Nephron progenitor cell (in vitro differentiated cells): ENCODE results near the gene TRPC4AP.
A peak's percentile ranks its signal among the peaks of the same experiment; 100 is the strongest.

Source experiments
- DNase-seq: peaks from one replicate; pipeline ENCODE4 v3.0.0; 2021
- H3K27ac Mint-ChIP-seq: 2 replicates; pipeline ENCODE4 v1.8.0; 2021; ENCODE audit warnings: mild to moderate bottlenecking, moderate library complexity, mixed read lengths
- H3K27me3 Mint-ChIP-seq: 2 replicates; pipeline ENCODE4 v1.8.0; 2021; ENCODE audit warnings: mild to moderate bottlenecking, low read depth, mixed read lengths; ENCODE audit not compliant: poor library complexity
- H3K36me3 Mint-ChIP-seq: 2 replicates; pipeline ENCODE4 v1.8.0; 2021; ENCODE audit warnings: low read depth, mixed read lengths
- H3K4me1 Mint-ChIP-seq: 2 replicates; pipeline ENCODE4 v1.8.0; 2021; ENCODE audit warnings: mixed read lengths
- H3K4me3 Mint-ChIP-seq: 2 replicates; pipeline ENCODE4 v1.8.0; 2021; ENCODE audit warnings: mild to moderate bottlenecking, moderate library complexity, mixed read lengths
- H3K9me3 Mint-ChIP-seq: 2 replicates; pipeline ENCODE4 v1.8.0; 2021; ENCODE audit warnings: mild to moderate bottlenecking, moderate library complexity, mixed read lengths
- TF ChIP-seq, protein P1 (sequence below): fragments of 200-600 bp; sonication (generic); IDR thresholded peaks from 2 replicates; pipeline ENCODE4 v1.5.0; 2021; ENCODE audit warnings: antibody characterized with exemption

Gene TRPC4AP

DNA sequence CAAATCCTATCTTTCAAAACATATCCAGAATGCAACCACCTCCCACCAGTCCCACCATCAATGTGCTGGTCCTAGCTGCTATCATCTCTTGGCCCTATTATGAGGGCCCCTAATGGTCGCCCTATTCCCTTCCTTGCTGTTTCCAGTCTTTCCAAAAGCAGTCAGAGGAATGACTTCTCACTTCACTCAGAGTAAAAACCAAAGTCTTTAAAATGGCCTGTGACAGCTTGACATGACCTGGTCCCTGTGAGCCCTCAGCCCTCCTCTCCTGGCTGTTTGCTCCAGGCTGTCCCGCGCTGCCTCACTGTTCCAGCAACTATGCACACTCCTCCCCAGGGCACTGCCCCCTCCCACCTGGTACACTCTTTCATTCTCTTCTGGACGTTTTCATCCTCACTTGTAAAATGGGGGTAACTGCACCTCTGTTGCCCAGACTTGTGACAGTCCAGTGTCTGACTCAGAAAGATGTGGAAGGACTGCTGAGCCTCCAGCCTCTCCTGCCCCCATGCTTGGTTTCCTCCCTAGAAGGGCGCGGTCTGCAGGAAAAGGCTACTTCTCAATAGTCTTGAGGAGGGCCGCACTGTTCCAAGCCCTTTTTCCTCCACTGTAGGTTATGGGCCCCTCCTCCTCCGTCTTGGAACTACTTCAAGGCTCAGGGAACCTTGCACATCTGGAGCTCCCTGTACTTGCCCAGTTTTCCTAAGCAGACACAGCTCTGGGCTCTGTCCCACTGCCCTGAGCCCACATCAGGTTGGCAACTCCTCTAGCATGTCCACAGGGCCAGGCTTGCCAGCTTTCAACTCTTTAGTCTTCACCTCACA, 72.3 kb downstream of the TRPC4AP start:
- Mint-ChIP-seq H3K4me1 (peaks cover 11% of the 10 kb centered on the region), H3K36me3 (peaks cover 52% of the 10 kb centered on the region), H3K4me3 (no peak overlapping the region), H3K27ac (peak overlapping the region; percentile 50), H3K9me3 (no peaks in the 10 kb centered on the region), H3K27me3 (peaks cover 2% of the 10 kb centered on the region)
- DNase-seq, result no peak
- TF ChIP-seq, protein P1, sequence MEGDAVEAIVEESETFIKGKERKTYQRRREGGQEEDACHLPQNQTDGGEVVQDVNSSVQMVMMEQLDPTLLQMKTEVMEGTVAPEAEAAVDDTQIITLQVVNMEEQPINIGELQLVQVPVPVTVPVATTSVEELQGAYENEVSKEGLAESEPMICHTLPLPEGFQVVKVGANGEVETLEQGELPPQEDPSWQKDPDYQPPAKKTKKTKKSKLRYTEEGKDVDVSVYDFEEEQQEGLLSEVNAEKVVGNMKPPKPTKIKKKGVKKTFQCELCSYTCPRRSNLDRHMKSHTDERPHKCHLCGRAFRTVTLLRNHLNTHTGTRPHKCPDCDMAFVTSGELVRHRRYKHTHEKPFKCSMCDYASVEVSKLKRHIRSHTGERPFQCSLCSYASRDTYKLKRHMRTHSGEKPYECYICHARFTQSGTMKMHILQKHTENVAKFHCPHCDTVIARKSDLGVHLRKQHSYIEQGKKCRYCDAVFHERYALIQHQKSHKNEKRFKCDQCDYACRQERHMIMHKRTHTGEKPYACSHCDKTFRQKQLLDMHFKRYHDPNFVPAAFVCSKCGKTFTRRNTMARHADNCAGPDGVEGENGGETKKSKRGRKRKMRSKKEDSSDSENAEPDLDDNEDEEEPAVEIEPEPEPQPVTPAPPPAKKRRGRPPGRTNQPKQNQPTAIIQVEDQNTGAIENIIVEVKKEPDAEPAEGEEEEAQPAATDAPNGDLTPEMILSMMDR, result no peak

DNA sequence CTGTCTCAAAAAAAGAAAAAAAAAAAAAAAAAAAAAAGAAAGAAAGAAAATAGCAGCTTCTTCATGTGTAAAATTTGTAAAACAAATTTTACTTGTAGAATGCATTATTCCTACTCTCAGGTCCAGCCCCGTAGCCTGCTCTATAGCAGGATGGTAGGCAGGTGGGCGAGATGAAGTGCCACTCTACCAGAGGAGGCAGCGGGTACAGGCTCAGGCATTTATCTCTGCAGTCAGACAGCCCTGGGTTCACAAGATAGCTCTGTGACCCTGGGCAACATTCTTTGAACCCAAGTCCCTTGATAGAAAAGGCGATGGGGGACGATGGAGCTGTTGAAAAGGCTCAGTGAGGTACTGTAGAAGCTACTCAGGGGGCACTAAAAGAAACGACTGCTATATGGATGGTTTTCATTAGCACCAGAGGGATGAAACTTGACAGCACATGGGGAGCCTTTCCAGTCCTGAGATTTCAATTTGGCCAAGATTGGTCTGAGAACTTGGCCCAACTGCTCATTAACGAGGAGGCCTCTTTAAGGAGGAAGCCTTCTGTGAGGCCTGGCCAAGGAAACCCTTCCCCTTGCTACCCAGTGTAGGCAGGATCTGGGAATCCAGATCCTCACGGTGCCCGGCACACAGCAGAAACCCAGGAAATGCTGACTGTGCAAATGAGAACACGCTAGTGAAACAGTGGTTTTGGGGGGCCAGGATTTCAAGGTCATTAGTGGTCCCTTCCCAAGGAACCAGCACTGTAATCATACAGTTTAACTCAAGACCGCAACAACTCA, 73.8 kb downstream of the TRPC4AP start:
- Mint-ChIP-seq H3K4me3 (no peak overlapping the region), H3K36me3 (peaks cover 56% of the 10 kb centered on the region), H3K4me1 (peaks cover 23% of the 10 kb centered on the region), H3K27ac (no peak overlapping the region), H3K27me3 (no peaks in the 10 kb centered on the region), H3K9me3 (no peaks in the 10 kb centered on the region)
- DNase-seq, result no peak
- TF ChIP-seq, protein P1, result no peak

DNA sequence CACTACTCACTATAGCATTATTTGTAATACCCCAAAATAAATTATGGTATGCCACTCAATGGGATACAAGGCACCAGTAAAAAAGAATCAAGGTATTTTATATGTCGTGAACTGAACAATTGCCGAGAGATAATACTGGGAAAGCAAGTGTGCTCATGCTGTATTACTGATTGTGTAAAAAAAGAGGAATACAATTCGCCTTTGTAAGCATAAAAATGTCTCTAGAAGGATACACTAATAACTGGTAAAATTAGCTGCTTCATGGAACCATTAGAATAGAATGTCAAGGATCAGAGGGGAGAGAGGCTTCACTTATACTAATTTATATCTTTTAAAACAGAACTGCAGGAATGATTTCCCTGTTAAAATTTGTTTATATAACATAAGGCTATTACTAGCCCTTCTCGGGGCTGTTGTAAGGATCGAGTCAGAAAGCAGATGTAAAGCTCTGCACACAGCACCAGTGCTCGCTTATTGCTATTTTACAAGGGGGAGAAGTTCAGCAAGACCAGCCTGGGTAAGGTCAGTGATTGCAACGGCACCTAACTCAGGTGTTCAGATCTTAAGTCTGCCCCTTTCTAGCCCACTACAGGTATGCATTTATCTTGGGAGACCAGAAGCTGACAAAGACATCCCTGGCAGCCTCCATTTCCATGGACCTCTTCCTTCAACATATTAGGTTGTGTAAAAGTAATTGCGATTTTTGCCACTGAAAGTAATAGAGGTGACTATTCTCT, 75.3 kb downstream of the TRPC4AP start:
- Mint-ChIP-seq H3K27ac (no peak overlapping the region), H3K9me3 (no peaks in the 10 kb centered on the region), H3K27me3 (no peaks in the 10 kb centered on the region), H3K36me3 (peaks cover 71% of the 10 kb centered on the region), H3K4me1 (peaks cover 23% of the 10 kb centered on the region), H3K4me3 (no peak overlapping the region)
- TF ChIP-seq, protein P1, result no peak
- no peak for DNase-seq

DNA sequence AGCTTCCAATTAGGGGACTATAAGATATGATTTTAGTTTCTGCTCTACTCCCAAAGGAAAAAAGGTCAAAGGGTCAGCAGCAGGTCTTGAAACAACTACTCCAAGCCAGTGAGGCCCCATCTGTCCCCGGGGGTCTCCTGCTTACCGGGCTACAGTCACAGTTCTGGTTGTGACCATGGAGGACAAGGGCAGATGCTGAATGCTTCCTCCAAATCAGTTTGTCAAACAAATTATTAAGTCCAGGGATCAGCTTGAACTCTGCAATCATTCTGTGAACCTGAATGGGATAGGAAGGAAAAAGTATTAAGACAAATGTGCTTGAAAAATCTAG, 76.8 kb downstream of the TRPC4AP start:
- H3K4me1 Mint-ChIP-seq, result peaks cover 23% of the 10 kb centered on the region
- no peak for DNase-seq
- peaks cover 76% of the 10 kb centered on the region for H3K36me3 Mint-ChIP-seq
- TF ChIP-seq, protein P1, result no peak
- no peak overlapping the region for H3K4me3 Mint-ChIP-seq
- H3K9me3 Mint-ChIP-seq, result no peaks in the 10 kb centered on the region
- peak overlapping the region; percentile 18 for H3K27ac Mint-ChIP-seq
- H3K27me3 Mint-ChIP-seq, result no peaks in the 10 kb centered on the region

DNA sequence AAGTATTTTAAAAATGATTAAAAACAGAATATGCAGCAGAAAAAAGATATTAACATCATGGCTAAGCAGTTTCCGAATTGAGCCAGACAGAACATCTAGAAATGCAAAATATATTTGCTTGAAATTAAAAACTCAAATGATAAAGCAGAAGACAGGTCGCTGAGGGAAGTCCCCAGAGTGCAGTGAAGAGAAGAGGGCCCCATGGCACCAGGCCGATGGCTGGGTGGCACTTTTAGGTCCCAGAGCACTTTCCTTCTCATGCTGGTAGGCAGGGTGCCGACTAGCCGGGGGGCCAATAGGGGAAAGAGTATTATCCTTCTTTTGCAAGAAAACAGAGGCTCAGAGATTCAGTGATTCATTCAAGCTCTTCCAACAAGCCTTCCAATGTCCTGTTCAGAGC, 78.1 kb downstream of the TRPC4AP start:
- no peak for DNase-seq
- Mint-ChIP-seq H3K27ac (peak overlapping the region; percentile 77), H3K27me3 (no peaks in the 10 kb centered on the region), H3K4me3 (no peak overlapping the region), H3K4me1 (peaks cover 23% of the 10 kb centered on the region), H3K36me3 (peaks cover 71% of the 10 kb centered on the region), H3K9me3 (no peaks in the 10 kb centered on the region)
- TF ChIP-seq, protein P1, result no peak
